GM18858 (cell line): ENCODE results near the gene CLCN1.

Source experiments
- ATAC-seq: cut with Tn5 transposase; IDR thresholded peaks from one replicate; pipeline ENCODE4 v1.9.1; 2021; ENCODE audit not compliant: unreplicated experiment

CLCN1 gene

GRCh38 chr7:143331179-143331801, 15.4 kb downstream of the CLCN1 start:
- no peak for ATAC-seq

- ATAC-seq, result no peak
These were observed 18.3 kb downstream of the CLCN1 start for GRCh38 chr7:143334244-143334643.

GRCh38 chr7:143337216-143337615, 21.3 kb downstream of the CLCN1 start:
- no peak for ATAC-seq

GRCh38 chr7:143341842-143342241, 25.9 kb downstream of the CLCN1 start:
- ATAC-seq, result no peak

GRCh38 chr7:143343596-143343995, 27.7 kb downstream of the CLCN1 start:
- ATAC-seq, result no peak

GRCh38 chr7:143345428-143345900, 29.6 kb downstream of the CLCN1 start:
- peak; percentile 63 for ATAC-seq

- ATAC-seq, result no peak
These were observed 30.1 kb downstream of the CLCN1 start for GRCh38 chr7:143346018-143346417.

- ATAC-seq, result no peak
These were observed 32.0 kb downstream of the CLCN1 start for GRCh38 chr7:143347950-143348349.

GRCh38 chr7:143351060-143351459, 35.1 kb downstream of the CLCN1 start:
- no peak for ATAC-seq

- no peak for ATAC-seq
These were observed 35.7 kb downstream of the CLCN1 start for GRCh38 chr7:143351574-143351973.

- ATAC-seq, result no peak
These were observed 36.7 kb downstream of the CLCN1 start for GRCh38 chr7:143352531-143353002.

GRCh38 chr7:143354376-143354775, 38.5 kb downstream of the CLCN1 start:
- ATAC-seq, result no peak

- ATAC-seq, result no peak
These were observed 39.1 kb downstream of the CLCN1 start for GRCh38 chr7:143354965-143355364.

GRCh38 chr7:143355450-143356385, 39.8 kb downstream of the CLCN1 start:
- no peak for ATAC-seq

- ATAC-seq, result no peak
These were observed 40.6 kb downstream of the CLCN1 start for GRCh38 chr7:143356414-143357050.

GRCh38 chr7:143358626-143359025, 42.7 kb downstream of the CLCN1 start:
- no peak for ATAC-seq

GRCh38 chr7:143359771-143360353, 44.0 kb downstream of the CLCN1 start:
- ATAC-seq, result no peak

- no peak for ATAC-seq
These were observed 45.1 kb downstream of the CLCN1 start for GRCh38 chr7:143360788-143361551.

GRCh38 chr7:143361552-143362130, 45.7 kb downstream of the CLCN1 start:
- ATAC-seq, result no peak
